CD4-positive, alpha-beta T cell treated with Interleukin-1 beta for 1 hour (primary cell): Measurements from ENCODE around the gene HDAC6.
"Not testable (repeated sequence)": the region's sequence is repeated elsewhere in the genome, so short reads cannot be mapped to it uniquely, and the experiment has no call there.

Experiments
- DNase-seq, 2 donors: peaks; one replicate each; pipeline ENCODE4 v3.0.0-alpha.2; 2020 to 2022

The HDAC6 gene

DNA sequence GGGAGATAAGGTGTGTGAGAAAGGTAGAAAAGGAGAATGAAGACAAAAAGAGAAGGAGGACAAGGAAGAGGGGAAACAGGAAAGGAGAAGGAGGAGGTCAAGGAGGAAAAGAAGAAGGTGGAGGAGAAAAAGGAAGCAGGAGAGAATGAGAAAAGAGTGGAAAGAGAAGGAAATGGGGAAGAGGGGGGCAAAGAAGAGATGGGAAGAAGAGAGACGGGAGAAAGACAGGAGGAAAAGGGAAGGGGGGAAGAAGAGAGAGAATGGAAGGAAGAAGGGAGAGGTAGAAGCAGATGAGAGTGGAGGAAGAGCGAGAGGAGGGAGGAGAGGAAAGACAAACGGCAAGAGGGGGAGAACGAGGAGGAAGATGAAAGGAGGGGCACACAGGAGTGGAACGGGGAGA lies 11.4 kb upstream of the HDAC6 start:
- no peak for DNase-seq

DNA sequence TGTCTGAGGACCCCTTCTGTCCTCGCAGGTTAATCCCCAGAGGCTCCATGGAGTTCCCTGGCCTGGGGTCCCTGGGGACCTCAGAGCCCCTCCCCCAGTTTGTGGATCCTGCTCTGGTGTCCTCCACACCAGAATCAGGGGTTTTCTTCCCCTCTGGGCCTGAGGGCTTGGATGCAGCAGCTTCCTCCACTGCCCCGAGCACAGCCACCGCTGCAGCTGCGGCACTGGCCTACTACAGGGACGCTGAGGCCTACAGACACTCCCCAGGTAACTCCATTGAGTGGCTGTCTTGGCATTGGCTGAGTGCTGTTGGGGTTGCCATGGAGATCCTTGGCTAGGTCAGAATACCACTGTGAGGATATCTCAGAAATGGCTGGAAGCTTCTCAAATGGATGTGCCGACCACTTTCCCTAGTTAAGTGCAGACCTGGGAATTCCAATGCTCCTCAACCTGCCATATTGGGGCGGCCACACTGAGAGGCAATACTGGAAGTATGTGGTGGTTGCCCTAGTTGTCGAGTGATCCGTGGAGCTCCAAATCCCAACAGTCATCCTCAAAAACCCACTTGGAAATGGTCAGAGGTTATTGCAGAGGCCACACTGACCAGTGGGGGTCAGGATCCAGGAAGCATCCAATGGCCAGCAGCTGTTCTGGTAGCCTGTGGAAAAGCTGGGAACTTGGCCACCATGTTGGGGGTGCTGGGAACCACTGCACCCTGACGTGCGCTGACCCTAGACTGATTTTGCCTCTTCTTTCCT lies 10.6 kb upstream of the HDAC6 start:
- DNase-seq: no peak

DNA sequence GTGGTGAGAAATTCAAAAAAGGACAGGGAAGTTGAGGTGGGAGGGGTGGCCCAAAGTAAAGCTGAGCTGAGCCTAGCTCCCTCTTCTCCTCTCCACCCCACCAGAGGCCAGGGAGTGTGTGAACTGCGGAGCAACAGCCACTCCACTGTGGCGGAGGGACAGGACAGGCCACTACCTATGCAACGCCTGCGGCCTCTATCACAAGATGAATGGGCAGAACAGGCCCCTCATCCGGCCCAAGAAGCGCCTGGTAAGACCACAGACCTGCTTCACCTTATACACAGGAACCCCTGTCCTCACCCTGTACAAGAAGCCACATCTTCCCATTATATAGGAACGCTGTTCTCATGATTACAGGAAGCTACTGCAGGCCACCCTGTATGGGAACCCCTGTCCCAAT lies 9.6 kb upstream of the HDAC6 start:
- DNase-seq: no peak

DNA sequence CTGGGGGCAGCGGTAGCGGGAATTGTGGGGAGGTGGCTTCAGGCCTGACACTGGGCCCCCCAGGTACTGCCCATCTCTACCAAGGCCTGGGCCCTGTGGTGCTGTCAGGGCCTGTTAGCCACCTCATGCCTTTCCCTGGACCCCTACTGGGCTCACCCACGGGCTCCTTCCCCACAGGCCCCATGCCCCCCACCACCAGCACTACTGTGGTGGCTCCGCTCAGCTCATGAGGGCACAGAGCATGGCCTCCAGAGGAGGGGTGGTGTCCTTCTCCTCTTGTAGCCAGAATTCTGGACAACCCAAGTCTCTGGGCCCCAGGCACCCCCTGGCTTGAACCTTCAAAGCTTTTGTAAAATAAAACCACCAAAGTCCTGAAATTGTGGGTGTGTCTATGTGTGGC lies 7.9 kb upstream of the HDAC6 start:
- DNase-seq: no peak

DNA sequence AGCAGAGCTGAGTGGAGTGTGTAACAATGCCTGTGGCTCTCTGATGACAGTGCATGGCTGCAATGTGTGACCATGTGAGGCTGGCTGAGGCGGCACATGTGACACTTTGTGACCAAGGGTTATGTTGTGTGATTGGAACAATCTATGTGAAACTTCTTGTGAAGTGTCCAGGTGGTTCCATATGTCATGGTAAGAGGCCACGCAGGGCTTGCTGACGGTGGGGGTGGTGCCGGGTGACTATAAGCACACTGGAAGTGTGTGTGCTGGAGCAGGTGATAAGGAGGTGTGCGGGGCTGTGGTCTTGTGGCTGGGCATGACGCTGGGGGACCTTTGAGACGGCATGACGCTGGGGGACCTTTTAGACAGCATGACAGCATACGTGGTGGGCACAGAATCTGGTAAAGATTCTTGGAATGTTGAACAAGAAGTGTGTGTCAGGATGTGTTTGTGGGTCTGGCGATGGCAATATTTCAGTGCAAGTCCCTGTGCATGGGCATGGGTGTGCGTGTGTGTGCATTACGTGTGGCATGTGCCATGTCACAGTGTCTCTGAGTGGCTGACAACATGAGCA lies 7.4 kb upstream of the HDAC6 start:
- no peak for DNase-seq

DNA sequence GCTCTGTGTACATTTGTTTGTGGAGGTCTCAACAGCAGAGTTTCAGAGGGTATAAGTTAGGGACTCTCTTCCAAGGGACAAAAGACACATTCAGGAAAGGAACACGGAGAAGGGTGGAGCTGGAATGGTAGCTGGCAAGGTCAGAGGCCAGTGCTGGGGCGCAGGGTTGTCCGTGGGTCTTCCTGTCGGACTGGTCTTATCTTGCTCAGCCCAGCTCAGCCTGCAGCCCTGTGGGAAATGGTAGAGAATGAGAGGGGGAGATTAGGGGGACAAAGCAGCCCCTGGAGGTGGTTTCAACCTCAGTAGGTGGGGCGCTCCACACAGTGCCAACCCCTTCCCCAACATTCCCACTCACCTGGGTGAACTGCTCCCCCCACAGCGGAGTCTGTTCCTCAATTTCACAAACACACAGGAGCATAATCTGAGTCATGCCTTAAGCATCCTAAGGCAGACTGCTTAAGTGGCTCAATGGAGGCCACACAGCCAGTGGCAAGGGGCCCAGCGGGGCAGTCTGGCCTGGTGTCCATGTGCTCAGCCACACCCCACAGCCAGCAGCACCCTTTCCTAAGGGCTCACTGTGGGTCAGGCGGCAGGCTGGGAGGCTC lies 6.9 kb upstream of the HDAC6 start:
- DNase-seq: no peak

DNA sequence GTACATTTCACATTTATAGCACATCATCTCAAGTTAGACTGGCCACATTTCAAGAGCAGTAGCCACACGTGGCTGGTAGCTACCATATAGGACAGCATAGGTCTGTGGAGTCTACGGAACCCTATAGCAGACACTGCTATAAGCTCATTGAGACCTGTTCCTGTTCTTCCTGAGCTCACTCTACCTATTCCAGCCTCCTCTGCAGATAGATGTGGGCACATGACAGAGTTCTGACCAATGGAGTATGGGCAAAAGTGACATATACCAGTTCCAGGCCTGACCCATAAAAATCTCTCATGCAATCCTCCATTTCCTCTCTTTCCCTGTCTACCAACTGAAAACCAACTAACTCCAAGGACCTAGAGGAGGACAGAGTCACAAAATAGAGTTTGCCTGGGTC lies 3.5 kb upstream of the HDAC6 start:
- DNase-seq: no peak

DNA sequence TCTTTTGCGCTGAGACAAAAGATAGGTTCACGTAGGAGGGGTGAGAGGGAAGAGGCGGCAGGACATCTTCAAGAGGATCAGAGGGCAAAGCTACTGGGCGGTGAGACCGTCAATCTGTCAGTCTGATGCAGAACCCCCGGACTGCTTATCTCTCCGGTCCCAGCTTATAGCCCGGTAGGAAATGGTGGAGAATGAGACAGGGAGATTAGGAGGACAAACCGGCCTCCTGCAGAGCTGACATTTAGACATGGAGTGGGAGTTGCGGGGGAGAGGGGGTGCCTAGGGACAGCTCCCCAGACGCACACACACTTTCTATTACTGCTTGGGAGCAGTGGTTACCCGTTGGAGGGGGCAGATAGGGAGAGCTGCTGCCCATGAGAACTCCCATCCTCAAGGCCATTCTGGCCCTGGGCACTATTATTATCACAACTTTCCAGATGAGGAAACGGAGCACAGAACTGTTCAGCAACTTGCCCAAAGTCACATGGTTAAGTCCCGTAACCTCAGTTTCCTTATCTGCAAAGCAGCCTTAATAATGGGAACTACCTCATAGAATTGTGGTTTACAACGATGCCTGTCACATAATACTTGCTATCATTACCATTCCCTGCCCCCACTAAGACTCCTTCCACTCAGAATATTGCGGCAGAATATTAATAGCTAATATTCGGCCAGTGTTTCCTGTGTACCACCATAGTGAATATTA lies 1.1 kb upstream of the HDAC6 start:
- no peak for DNase-seq

DNA sequence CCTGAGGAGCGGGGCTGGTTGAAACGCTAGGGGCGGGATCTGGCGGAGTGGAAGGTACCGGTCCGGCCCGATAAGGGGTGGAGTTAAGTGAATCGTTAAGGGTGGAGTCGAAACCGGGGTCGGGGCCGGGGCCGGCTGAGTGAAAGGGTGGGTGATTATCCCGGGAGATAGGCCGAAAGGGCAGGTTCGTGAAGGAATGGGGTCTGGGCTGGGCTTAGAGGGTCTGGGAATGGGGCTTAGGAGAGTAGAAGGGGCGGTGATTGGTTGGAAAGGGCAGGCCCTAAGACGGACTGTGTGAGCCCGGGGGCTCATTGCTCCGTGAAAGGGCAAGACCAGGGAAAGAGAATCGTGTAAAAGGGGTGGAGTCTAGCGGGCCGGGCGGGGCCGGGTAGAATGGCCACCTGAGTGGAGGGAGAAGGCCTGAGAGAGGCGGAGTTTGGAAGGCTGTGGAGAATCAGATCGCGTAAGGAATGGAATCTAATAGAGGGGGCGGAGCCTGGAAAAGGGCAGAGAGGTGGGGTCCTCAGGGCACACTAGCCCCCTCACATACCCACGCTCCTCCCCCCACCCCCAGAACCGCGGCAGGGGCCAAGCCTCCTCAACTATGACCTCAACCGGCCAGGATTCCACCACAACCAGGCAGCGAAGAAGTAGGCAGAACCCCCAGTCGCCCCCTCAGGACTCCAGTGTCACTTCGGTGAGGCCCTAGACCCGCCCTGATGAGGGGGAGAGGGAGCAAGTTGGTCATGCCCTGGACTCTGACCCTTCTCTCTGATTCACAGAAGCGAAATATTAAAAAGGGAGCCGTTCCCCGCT lies 430 bp downstream of the HDAC6 start:
- peak; percentile 70 to 76 for DNase-seq

DNA sequence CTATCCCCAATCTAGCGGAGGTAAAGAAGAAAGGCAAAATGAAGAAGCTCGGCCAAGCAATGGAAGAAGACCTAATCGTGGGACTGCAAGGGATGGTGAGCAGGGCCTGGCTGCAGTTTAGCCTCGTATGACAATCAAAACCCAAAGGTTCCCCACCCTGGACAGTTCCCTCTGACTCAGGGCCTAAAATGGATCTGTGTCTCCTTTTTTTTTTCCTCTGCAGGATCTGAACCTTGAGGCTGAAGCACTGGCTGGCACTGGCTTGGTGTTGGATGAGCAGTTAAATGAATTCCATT lies 986 bp downstream of the HDAC6 start:
- DNase-seq: no peak

DNA sequence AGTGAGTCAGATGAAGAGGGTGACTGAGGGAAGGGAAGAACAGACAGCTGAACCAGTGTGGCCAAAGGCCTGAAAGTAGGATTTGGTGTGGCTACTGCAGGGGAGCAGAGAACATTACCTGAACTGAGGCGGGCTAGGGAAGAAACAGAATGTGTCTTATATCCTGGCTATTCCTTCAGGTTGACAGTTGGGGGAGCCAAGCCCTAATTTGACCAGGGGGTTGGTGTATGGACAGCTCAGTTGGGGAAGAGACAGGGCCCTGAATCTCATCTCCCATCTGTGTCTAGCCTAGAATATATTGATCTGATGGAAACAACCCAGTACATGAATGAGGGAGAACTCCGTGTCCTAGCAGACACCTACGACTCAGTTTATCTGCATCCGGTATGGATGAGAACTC lies 4.2 kb downstream of the HDAC6 start:
- no peak for DNase-seq

DNA sequence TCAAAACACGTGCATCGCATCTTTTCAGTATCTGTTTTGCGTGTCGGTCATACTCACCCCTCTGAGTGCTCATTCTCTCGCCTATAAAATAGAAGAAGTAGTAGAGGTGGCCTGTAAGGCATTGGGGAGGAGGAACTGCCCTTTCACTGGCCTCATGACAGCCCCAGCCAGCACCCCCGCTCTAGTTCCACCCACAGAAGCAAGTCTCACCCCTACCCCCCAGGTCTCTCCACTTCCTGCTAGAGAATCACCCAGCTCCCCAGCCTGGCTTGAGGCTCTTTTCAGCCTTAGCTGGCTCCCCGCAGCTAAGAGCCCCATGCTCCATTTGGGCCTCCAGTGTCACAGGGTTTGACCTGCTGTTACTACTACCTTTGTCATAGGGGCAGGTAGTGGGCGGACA lies 11.8 kb downstream of the HDAC6 start:
- DNase-seq: peak in 1 of 2 donors; percentile 24

DNA sequence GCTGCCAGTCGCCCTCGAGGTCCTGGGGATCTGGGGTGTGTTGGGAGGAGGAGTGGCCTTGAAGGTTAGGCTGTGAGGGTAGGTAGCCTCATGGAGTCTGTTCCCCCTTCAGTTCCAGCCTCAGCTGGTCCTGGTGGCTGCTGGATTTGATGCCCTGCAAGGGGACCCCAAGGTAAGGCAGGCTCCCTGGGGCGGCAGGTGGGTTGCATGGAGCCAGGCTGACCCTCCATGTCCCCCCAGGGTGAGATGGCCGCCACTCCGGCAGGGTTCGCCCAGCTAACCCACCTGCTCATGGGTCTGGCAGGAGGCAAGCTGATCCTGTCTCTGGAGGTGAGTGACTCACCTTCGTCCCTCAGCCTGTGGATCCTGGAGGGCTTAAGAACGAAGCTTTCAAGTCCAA lies 12.9 kb downstream of the HDAC6 start:
- DNase-seq: no peak

DNA sequence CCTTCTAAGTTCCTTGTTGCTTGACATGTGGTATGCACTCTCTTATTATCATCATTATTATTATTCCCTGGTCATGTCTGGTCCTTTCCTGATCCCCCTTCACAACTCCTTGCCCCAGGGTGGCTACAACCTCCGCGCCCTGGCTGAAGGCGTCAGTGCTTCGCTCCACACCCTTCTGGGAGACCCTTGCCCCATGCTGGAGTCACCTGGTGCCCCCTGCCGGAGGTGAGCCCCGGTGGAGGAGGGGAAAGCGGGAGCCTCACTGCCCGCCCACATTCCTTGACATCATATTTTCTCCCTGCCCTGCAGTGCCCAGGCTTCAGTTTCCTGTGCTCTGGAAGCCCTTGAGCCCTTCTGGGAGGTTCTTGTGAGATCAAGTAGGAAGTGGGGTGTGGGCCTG lies 13.4 kb downstream of the HDAC6 start:
- DNase-seq: no peak

DNA sequence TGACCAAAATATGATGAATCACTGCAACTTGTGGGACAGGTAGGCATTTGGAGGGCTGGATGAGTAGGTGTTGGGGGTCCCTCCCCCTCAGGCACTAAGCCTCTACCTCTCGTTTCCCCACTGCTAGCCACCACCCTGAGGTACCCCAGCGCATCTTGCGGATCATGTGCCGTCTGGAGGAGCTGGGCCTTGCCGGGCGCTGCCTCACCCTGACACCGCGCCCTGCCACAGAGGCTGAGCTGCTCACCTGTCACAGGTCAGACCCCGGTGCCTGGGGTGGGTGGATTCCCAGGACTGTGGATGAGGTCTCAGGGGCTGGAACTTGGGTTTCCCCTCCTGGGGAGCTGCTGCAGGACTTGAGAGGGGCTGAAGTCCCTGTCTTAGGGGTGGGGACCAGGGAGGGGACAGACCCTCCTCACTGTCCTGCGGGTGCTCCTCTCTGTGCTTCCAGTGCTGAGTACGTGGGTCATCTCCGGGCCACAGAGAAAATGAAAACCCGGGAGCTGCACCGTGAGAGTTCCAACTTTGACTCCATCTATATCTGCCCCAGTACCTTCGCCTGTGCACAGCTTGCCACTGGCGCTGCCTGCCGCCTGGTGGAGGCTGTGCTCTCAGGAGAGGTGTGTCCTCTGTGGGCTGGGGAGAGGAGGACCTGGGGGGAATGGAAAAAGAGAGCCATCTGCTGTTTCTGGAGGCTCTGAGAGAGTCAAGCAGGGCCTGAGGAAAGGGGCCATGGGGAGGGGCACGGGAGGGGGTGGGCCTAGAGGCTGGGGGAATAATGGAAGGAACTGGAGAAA lies 14.3 kb downstream of the HDAC6 start:
- no peak for DNase-seq

DNA sequence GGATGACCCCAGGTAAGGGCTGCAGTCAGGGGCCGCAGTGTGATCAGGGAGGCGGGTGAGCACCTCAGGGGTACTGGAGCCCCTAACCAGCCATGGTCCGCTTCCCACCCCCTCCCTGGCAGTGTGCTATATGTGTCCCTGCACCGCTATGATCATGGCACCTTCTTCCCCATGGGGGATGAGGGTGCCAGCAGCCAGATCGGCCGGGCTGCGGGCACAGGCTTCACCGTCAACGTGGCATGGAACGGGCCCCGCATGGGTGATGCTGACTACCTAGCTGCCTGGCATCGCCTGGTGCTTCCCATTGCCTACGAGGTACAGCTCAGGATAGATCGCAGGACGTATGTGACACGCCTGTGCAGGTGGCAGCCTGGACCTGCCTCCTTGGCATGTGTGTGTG lies 16.2 kb downstream of the HDAC6 start:
- no peak for DNase-seq

DNA sequence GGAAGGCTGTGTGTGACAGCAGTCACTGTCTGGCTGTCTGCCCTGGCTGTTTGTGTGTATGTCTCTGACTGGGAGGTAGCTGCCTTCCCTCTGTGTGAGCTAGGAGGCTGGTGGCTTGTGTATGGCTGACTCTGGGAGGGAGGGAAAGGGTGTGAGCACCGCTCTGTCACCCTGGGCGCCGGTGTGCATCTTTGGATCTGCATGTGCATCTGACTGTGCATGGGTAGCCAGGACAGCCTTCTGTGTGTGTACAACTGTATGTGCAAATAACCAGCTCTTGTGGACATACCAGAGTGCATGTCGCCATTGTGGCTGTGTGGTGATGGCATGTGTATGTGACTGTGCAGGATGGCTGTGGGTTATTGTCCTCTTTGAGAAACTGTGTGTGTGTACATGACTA lies 17.0 kb downstream of the HDAC6 start:
- DNase-seq: no peak

DNA sequence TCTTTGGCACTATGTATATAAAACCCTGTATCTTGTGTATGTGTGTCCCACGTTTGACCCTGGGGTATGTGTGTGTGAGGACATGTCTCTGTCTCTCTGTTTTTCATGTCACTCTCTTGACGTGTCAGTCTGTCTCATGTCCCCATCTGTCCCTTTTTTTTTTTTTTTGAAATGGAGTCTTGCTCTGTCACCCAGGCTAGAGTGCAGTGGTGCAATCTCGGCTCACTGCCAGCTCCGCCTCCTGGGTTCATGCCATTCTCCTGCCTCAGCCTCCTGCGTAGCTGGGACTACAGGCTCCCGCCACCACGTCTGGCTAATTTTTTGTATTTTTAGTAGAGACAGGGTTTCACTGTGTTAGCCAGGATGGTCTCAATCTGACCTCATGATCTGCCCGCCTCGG lies 17.5 kb downstream of the HDAC6 start:
- not testable (repeated sequence) for DNase-seq

DNA sequence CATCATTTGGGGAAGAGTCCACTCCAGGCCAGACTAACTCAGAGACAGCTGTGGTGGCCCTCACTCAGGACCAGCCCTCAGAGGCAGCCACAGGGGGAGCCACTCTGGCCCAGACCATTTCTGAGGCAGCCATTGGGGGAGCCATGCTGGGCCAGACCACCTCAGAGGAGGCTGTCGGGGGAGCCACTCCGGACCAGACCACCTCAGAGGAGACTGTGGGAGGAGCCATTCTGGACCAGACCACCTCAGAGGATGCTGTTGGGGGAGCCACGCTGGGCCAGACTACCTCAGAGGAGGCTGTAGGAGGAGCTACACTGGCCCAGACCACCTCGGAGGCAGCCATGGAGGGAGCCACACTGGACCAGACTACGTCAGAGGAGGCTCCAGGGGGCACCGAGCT lies 21.2 kb downstream of the HDAC6 start:
- DNase-seq: no peak

DNA sequence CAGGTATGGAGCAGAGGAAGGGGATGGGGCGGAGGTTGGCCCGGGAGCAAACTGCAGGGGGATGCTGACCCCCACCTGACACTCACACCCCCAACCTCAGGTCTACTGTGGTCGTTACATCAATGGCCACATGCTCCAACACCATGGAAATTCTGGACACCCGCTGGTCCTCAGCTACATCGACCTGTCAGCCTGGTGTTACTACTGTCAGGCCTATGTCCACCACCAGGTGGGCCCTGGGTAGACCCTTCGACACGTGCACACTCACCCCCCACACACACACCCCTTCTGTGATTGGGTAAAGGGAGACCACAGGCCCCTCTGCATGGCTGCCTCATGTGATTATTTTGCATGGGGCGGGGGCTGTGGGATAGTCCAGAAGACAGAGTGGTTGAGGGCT lies 22.2 kb downstream of the HDAC6 start:
- no peak for DNase-seq

DNA sequence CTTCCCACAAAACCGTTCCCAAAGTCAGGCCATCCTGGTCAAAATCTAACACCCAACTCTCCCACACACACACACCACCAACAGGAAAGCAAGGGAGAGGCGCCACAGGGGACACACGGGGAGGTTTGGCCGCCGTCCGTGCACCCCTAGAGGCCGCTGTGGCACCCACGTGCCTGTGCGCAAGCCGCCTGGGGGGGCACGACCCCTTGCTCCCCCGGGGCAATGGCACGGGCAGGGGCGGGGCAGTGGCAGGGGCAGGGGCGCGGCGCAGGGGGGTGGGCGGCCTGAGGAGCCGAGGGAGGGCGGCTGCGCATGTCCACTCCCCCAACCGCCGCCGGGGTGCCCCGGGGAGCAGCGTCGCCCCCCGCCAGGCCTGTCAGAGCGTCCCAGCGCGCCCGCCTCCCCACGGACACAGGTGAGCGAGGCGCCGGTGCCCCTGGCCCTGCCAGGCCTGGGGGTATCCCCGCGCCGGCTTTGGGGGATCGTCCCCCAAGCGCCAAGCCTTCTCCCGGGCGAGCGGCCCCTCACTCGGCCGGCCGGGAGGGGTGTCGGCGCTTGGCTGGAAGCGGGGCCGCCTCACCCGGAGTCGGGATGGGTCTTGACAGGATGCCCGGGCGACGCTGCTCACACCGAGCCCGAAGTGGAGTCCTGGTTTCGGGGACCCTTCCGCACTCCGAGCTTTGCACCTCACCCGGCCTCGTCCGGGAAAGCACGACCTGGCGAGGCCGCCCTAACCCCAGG lies 24.4 kb downstream of the HDAC6 start, which contains the start of gene ERAS:
Gene ERAS (plus strand): TSS at position 379 of the 741 bp plus-strand sequence. CDS start 2,611 bp downstream, outside the sequence.
- peak; percentile 7 to 16 for DNase-seq
